Colon (tissue), 2 donors: ENCODE measurements around the gene PACSIN1.
"Not testable (repeated sequence)": the region's sequence is repeated elsewhere in the genome, so short reads cannot be mapped to it uniquely, and the experiment has no call there.

ENCODE experiments used
- FAIRE-seq: peaks from 2 replicates; lab custom pipeline; 2012; peaks lifted over from hg19 to GRCh38; lab: Jason Lieb, UNC
- donor health status: control.
- donor health status: control.

Gene PACSIN1

DNA sequence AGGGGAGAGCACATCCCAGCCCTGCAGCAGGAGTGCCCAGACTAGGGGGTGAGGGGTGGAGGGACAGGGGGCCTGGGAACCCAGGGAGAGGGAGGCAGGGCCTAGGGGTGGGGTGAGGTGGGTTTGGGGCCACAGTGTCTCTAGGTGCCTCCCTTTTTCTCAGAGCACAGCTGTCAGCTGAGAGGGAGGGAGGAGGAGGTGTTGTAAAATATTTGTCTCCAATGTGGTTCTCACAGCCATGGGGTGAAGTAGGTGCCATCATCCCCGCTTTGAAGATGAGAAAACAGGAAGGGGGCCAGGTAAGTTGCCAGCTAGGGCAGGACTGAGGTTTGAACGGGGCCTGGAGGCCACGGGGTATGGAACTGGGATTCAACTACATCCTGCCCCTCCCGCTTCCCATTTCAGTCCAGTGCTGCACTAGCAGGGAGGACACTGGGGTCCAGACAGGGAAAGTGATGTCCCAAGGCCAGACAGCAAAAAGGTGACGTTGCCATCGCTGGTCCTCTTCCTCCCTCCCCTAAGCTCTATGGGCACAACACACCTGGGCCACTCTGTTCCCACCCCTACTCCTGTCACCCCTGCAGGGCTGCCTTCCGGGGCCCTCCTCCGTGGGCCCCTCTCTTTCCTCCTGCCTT is 20.3 kb downstream of the PACSIN1 start:
- no peak for FAIRE-seq

DNA sequence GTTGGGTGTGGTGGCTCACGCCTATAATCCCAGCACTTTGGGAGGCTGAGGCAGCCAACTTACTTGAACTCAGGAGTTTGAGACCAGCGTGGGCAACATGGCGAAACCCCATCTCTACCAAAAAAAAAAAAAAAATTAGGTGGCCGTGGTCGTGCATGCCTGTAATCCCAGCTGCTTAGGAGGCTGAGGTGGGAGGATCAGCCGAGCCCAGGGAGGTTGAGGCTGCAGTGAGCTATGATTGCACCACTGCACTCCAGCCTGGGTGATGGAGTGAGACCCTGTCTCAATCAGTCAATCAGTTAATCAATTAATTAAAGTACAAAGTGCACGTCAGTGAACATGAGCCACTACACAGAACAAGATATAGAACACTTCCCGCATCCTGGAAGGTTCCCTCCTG is 21.0 kb downstream of the PACSIN1 start:
- FAIRE-seq: not testable (repeated sequence)

DNA sequence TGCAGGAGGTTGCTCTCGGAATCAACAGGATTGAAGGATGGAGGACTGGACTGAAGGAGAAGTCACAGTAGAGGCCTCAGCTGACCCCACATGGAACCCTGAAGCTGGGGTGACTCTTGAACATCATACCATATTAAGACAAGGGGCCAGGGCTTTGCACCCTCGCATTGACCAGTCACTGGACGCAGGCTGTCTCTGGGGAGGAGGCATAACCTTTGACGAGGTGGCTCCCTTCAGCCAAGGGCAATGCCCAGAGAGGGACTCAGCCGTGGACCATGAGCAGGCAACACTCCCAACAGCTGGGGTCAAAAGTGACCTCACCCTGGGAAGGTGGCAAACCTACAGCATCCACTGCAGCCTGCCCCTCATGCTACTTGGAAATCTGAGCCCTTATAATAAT is 21.7 kb downstream of the PACSIN1 start:
- no peak for FAIRE-seq

DNA sequence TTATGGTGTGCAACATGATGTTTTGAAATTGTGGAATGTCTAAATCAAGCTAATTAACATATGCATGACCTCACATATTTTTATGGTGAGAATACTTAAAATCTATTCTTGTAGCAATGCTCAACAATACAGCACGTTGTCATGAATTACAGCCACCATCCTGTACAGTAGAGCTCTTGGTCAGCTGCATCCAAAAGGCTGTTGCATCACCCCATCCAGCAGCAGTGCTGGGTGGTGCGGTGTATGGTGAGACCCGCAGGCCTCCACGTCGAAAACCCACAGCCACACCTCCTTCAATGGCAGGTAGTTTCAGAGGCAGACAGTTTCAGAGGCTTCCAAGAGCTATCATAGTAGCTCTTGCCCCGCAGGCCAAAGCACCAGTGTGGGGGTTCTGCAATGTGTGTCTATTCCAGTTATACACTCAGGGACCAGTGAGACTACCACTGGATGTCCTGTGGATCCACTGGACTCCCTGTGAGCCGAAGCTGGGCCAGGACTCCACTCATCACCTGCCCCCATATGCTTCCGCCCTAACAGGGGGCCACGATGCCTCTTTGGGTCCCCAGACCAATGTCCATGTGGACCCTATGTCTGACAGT is 23.4 kb downstream of the PACSIN1 start:
- no peak for FAIRE-seq

DNA sequence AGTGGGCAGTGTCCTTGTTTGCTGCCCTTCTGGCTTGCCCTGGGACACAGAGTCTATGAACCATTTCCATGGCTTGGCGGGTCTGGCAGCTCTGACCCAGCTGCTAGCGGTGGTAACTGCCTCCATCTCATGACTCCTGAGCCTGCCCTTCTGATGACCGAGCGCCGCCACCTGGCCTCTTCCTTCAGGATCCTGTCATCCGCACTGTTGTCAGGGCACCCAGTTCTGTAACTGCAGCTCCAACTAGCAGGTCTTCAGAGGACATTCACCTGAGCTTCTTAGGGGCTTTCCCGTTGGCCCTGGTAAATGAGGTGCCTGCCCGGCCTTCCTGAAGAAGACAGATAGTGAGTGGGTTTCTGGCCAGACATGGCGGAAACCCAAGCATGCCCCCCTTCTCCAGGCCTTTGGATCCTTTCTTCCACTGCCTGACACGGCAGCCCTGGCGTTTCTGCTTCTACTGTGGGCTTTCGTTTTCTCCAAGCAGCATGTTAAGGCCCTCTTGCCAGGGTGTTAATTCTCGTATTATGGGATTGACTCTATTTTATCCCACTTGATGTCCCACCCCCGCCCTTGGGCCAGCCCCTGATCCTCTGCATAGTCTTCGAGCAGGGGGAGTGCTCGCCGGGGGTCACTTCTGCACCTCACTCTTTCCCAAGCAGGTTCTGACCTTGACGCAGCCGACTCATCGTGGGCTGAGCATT is 24.7 kb downstream of the PACSIN1 start:
- FAIRE-seq: no peak

DNA sequence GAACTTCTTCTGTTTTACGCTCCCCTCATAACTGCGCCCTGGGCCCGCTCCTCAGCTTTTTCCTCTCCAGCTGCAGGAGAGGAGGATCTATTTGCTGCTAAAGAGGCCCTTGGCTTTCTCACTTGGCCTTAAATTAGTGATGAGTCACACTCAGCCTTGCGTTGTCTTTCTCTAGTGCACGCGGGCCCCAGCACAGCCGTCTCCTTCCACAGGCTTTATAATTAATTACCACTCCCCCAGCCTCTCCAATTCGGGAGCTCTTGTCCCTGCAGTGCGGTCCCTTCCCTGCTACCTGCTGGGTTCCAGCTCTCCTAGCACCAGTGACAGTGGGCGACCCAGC is 25.2 kb downstream of the PACSIN1 start:
- FAIRE-seq: no peak

DNA sequence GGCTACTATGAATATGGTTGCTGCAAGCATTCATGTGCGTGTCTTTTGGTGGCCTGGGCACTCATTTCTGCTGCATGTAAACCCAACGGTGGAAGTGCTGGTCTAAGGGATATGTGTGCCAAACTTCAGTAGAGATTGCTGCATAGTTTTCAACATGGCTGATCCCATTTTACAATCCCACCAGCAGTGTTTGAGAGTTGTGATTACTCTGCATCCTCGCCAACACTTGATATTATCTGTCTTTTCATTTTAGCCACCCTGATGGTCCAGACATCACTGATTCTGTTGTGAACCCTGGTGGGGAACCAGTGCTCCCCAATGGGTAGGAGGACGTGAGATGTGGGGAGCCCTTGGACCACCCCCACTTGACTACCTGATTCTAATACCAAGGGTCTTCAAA is 27.5 kb downstream of the PACSIN1 start:
- FAIRE-seq: no peak

DNA sequence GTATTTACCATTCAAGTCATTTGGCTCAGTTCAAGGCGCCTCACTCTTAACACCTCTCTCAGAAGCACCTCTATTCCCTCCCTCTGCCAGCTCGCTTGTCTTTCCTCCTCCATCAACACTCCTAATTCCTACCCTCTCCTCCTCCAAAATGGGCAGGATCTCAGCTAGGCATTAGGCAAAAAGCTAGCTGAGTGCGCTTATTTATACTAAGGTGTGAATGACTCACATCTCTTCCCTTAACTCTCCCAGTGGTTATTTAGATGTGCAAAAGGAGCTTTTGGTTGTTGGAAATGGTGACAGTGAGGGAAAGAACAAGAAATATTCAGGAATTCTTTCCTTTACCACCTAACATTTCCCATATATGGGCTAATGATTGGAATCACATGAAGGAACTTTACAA is 29.1 kb downstream of the PACSIN1 start:
- FAIRE-seq: no peak

DNA sequence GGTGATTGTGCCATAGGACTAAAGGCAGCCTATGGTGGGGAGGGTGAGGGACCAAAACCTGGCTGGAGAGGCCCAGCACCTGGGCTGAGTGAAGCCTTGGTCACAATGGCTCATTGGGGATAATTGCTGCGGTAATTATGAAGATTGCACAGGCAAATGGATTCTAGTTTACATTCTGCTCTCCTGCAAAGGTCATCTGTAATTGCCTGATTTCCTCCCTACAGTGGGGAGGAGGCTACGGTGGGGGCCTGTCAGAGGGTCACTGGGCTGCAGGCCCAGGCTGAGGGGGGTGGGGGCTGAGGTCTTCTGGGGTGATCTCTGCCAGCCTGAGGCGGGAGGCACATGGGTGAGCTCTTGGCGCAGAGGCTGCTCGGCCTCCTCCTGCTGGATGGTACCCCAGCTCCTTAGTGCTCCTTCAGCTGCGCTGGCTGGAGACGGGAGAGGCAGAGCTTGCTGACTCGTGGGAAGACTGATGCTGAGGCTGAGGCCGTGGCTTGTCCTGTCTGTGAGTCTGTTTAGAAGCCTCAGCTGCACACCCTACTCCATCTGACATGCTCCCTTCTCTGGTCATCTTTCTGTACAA is 30.3 kb downstream of the PACSIN1 start:
- FAIRE-seq: no peak

DNA sequence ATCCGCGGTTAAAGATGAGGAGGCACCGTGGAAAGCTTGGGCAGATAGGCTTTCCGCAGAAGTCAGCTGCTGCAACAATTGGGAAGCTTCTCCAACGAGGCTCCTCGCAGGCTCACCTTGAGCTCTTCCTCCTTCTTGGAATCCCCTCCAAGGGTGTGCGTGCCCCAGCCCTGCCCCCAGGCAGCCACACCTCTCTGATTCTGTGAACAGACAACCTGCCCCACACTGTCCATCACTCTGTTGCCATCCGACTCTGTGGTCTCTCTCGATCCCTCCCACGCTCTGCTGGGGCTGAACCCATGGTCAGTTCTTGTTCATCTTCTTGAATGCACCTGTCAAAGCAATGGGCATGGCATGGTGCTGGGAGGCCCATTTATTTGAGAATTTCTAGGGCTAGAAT is 31.5 kb downstream of the PACSIN1 start:
- no peak for FAIRE-seq

DNA sequence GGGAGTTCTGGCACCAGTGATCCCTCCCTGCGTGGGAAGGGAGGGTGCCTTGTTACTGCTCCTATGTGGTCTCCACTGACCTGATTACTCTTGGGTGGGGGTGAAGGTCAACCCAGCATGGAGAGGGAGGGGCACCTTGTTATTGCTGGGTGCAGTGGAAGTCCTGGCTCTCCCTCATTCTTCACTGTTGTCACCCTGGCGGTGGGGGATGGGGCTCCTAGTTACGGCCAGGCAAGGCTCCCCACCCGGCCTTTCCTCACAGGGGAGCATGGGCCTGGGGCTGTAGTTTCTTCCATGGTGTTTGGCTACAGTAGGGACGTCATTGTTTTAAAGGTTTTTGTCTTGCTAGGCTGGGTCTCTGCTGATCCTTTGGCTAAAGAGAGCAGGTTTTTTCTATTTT is 40.8 kb downstream of the PACSIN1 start:
- FAIRE-seq: no peak

DNA sequence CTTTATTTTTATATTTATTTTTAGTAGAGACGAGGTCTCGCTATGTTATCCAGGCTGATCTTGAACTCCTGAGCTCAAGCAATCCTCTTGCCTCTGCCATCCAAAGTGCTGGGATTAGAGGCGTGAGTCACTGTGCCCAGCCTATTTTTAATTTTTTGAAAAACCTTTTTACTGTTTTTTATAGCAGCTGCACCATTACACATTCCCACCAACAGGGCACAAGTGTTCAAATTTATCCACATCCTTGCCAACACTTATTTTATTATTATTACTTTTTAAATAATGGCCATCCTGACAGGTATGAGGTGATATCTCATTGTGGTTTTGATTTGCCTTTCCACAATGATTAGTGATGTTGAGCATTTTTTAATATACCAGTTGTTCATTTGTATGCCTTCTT is 42.5 kb downstream of the PACSIN1 start:
- no peak for FAIRE-seq

DNA sequence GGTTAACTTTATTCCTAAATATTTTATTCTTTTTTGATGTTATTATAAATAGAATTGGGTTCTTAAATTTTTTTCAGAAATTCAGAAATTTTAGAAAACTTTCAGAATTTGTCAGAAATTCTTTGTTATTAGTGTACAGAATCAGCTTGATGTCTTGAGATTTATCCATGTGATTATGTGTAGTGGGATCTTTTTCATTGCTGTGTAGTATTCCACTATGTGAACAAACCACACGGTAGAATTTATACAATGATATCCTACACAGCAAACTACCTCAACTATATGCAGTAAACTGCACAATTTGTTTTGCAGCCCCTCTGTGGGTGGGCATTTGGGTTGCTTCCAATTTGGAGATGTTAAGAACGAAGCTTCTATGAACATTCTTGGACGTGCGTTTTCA is 43.9 kb downstream of the PACSIN1 start:
- FAIRE-seq: no peak

DNA sequence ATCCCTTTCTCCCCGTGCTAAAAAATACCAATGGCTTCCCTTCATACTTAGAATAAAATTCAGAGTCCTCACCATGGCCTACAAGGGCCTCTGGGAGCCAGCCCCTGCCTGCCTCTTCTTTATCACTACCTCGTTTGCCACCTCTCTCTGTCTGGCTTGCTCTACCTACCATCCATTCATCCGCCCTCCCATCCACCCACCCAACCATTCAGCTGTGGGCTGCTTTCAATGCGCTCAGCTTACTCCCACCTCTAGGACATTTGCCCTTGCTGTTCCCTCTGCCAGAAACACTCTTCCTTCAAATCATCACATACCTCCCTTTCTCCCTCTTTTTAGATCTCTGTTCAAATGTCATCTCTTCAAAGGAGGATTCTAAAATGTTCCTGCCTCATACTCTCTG is 44.4 kb downstream of the PACSIN1 start:
- FAIRE-seq: no peak

DNA sequence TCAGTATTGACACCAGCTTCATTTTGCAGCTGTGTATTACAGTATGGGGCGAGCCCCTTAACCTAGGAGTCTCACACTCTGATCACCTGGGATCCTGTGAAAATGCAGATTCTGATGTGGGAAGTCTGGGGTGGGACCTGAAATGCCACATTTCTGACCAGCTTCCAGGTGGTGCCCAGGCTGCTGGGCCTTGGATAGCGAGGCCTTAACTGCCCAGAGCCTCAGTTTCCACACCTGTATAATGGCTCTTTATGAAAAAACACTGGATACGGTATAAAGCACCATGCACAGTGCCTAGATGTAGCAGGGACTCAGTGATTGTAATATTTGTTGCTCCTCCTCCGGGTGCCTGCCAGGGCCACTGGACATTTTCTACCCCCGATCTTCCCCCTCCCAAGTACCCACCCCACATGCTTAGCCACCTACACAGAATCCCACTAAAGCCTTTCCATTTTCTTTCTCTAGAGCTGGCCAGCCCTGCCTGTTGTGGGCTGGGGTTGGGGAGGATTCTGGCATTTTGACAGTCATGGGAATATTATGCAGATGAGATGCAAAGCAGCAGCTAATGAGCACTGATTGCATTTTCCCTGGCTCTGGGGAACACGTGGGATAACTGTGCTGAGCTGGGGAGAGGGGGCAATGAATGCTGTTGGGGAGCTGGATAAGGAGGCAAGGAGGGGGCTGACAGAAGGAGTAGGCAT is 45.5 kb downstream of the PACSIN1 start:
- FAIRE-seq: no peak

DNA sequence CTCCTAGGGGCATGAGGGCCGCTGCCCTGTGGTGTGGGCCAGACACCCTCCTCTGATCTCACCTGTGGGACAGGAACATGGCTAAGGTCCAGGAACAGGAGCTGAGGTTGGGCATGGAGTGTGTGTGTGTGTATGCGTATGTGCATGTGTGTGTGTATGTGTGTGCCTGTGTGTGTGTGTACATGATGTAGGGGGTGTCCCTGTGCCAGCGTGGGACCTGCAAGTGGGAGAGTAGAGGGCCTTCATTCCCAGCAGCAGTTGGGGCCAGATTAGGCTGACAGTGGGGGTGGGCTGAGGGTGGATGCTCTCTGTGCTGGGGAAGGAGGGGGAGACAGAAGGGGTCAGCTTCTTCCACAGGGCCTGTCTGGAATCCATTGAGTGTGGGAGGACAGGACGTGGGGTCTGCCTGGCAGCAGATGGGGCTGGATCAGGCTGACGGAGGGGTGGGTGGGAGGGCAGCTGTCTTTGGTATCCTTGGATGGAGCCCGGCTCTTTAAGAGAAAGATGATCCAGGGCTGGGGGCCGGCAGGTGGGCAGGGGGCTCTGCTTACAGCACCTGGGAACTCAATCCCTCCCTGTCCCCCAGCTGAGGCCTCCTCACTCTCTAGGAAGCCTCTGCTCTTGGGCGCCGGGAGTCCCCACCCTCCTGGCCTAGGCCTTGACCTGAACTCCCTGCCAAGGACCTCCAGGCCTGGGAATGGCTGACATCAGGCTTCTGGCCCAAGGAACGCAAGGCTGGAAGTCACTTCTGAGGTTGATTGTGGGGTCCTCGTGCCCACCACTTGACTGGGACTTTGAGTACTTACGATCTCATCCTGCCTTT is 46.2 kb downstream of the PACSIN1 start:
- no peak for FAIRE-seq

DNA sequence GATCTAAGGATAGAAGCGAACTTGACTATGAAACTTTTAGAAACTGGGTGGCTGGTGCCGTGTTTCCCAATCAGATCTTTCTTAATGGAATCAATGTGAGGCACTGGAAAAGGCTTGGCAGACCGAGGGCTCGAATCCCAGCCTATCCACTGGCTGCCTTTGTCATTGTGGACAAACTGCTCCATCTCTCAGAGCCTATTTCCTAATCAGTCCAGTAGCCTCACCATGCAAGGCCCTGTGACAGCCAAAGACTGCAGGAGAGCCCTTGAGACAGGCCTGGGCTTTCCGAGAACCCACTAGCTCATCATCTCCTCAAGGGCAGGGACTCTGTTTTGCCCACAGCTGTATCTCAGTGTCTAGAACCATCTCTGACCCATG is 46.9 kb downstream of the PACSIN1 start:
- no peak for FAIRE-seq

DNA sequence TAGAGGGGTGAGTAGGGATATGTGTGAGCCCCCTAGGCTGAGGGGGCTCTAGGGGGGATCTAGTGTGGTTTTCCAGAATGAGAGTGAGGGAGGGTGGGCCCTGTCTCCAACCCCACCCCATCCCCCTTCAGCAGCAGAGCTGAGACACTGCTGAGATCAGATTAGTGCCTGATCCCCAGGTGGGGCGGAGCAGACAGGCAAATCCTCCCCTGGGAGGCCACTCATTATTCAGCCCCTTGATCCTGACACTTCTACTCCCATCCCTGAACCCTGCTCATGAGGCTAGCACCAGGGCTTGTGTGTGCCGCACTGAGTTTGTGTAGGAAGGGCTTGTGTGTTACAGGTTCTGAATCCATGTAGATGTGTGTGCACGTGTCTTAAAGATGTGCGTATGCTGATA is 47.8 kb downstream of the PACSIN1 start:
- no peak for FAIRE-seq

DNA sequence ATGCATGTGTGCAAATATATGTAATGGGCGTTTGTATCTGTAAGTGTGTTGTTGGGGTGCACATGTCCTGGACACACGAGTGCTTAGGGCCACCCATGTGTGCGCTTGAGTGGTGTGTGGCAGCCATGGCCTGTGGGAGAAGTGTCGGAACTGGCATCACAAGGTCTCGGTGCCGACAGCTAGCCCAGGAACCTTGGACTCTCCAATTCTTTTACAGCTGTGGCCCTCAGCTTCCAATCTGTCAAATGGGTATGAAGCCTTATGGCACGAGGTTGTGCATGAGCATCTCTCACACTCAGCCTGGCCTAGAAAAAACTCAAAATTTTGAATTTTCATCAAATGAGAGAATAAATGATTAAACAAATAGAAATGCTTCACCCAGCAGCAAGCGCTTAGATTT is 48.2 kb downstream of the PACSIN1 start:
- no peak for FAIRE-seq

DNA sequence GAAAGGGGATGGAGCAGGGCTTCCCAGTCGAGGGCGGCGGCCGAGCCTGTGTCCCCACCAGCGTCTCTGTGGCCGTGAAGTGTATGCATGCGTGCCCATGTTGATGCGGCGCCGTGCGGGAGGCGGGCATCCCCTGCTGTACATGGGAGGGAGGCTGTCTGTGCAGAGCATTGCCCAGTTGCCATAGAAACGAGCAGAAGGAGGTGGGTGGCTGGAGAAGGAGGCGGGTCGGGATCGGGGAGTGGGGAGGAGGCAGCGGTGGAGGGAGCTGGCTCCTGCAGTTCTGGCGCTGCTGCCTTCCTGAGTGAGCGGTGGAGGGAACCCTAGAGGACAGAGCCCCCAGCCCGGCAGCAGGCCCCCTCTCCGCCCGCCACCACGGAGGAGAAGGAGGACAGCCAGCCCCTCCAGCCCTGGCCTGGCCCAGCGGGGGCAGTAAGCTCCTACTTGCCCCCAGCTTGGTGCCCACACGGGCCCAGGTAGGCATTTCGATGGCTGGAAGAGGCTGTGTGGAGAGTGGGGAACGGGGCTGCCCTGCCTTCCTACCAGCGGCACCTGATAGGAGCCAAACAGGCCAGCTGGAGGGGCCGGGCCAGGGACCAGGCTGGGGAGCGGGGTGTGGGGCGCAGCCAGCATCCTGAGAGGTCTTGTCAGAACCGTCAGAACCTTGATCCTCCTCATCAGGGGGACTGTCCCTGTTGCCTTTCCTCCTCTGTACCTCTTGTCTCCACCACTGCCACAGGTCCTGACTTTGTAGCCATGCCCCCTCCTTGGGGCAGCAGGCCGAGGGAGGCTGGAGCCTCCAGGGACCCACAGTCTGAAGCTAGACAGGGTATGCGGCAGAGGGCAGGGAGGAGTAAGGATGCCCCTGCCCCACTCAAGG is 49.0 kb downstream of the PACSIN1 start:
- no peak for FAIRE-seq
